Measurements from ENCODE around the gene RBM33. TPM values are rescaled to one million over a fixed set of nuclear protein-coding genes. Genes with fewer than 3 reads are reported as not detected.

The RBM33 gene
- polyA plus RNA-seq, 1 donor (not counting 4 experiments of a cell fraction or from before 2014, with no cell fraction given): 8.9 TPM

- Histone ChIP-seq H3K27me3 (ENCODE audit: control insufficient read depth, extremely low read depth, insufficient read depth, low read length) (no peaks in the 10 kb centered on the region), H3K9me1 (ENCODE audit: control insufficient read depth, extremely low read depth, insufficient read depth, low read length) (no peaks in the 10 kb centered on the region), H3K27ac (ENCODE audit: control insufficient read depth, insufficient read depth, low read length) (no peak overlapping the region), H3K9me3 (ENCODE audit: control insufficient read depth, low read depth, low read length) (no peaks in the 10 kb centered on the region), H3K9ac (ENCODE audit: control insufficient read depth, extremely low read depth, insufficient read depth, low read length) (no peak overlapping the region), H3K36me3 (ENCODE audit: control insufficient read depth in 2 of 2, extremely low read depth in 1 of 2, insufficient read depth in 2 of 2, low read length in 2 of 2) (peaks cover 3 to 4% of the 10 kb centered on the region in 2 experiments), H3K4me2 (ENCODE audit: control insufficient read depth, extremely low read depth, insufficient read depth, low read depth, low read length) (no peak overlapping the region), H3K79me2 (ENCODE audit: control insufficient read depth, insufficient read depth, low read length) (peaks cover 7% of the 10 kb centered on the region), H3K4me1 (ENCODE audit: control insufficient read depth, extremely low read depth, insufficient read depth, low read length) (no peaks in the 10 kb centered on the region), H4K20me1 (ENCODE audit: control insufficient read depth, extremely low read depth, insufficient read depth, low read length) (no peaks in the 10 kb centered on the region), H2AFZ (ENCODE audit: control insufficient read depth, low read length) (no peak overlapping the region), H3K4me3 (ENCODE audit: control insufficient read depth in 2 of 3, extremely low read depth in 1 of 3, insufficient read depth in 2 of 3, low read depth in 1 of 3, low read length in 3 of 3) (no peak overlapping the region)
- DNase-seq (ENCODE audit: low read depth, low spot score) (no peak), FAIRE-seq (no peak)
- TF ChIP-seq EZH2 (IDR thresholded peaks at IDR 0.05; ENCODE audit: low read length) (no peak), CTCF (optimal IDR thresholded peaks at IDR 0.05 in 1 of 3, IDR thresholded peaks at IDR 0.05 in 1 of 3, conservative IDR thresholded peaks at IDR 0.05 in 1 of 3; ENCODE audit: extremely low read depth in 1 of 3, insufficient read depth in 2 of 3, low read length in 3 of 3) (no peak)
- dilution Hi-C loops (cut with MboI; ENCODE audit: extremely low pct_ligation_motif_present, low sequenced_read_pairs): no loop called here
Measured at GRCh38 chr7:155722118-155722517, 77.7 kb downstream of the RBM33 start.

GRCh38 chr7:155722936-155723335 lies 78.5 kb downstream of the RBM33 start:
- Histone ChIP-seq H3K4me2 (ENCODE audit: control insufficient read depth, extremely low read depth, insufficient read depth, low read depth, low read length) (no peak overlapping the region), H3K9ac (ENCODE audit: control insufficient read depth, extremely low read depth, insufficient read depth, low read length) (no peak overlapping the region), H3K4me3 (ENCODE audit: control insufficient read depth in 2 of 3, extremely low read depth in 1 of 3, insufficient read depth in 2 of 3, low read depth in 1 of 3, low read length in 3 of 3) (no peak overlapping the region), H3K79me2 (ENCODE audit: control insufficient read depth, insufficient read depth, low read length) (peaks cover 8% of the 10 kb centered on the region), H2AFZ (ENCODE audit: control insufficient read depth, low read length) (no peak overlapping the region), H3K27ac (ENCODE audit: control insufficient read depth, insufficient read depth, low read length) (no peak overlapping the region), H4K20me1 (ENCODE audit: control insufficient read depth, extremely low read depth, insufficient read depth, low read length) (no peaks in the 10 kb centered on the region), H3K9me3 (ENCODE audit: control insufficient read depth, low read depth, low read length) (no peaks in the 10 kb centered on the region), H3K36me3 (ENCODE audit: control insufficient read depth in 2 of 2, extremely low read depth in 1 of 2, insufficient read depth in 2 of 2, low read length in 2 of 2) (peaks cover 3% of the 10 kb centered on the region in 2 experiments), H3K9me1 (ENCODE audit: control insufficient read depth, extremely low read depth, insufficient read depth, low read length) (no peaks in the 10 kb centered on the region), H3K4me1 (ENCODE audit: control insufficient read depth, extremely low read depth, insufficient read depth, low read length) (no peaks in the 10 kb centered on the region), H3K27me3 (ENCODE audit: control insufficient read depth, extremely low read depth, insufficient read depth, low read length) (no peaks in the 10 kb centered on the region)
- DNase-seq (ENCODE audit: low read depth, low spot score): no peak
- no peak for FAIRE-seq
- no peak for TF ChIP-seq CTCF (optimal IDR thresholded peaks at IDR 0.05 in 1 of 3, IDR thresholded peaks at IDR 0.05 in 1 of 3, conservative IDR thresholded peaks at IDR 0.05 in 1 of 3; ENCODE audit: extremely low read depth in 1 of 3, insufficient read depth in 2 of 3, low read length in 3 of 3)
- no peak for TF ChIP-seq EZH2 (IDR thresholded peaks at IDR 0.05; ENCODE audit: low read length)
- dilution Hi-C loops (cut with MboI; ENCODE audit: extremely low pct_ligation_motif_present, low sequenced_read_pairs): no loop called here
